AG10803 (cell line): ENCODE measurements around the gene NISCH.

ENCODE experiments used
- DNase-seq: peaks from one replicate; pipeline ENCODE4 v3.0.0; 2010; ENCODE audit warnings: low read depth
- H3K4me3 ChIP-seq: 2 replicates; pipeline ENCODE4 v1.5.1; 2011; ENCODE audit warnings: mild to moderate bottlenecking, low read length, control low read depth
- TF ChIP-seq, protein P1 (sequence below): conservative IDR thresholded peaks from 2 replicates; pipeline ENCODE4 v1.5.1; 2011; ENCODE audit warnings: mild to moderate bottlenecking, low read length, control low read depth, inconsistent platforms

Gene NISCH

GRCh38 chr3:52450489-52451236 is 4.7 kb upstream of the NISCH start:
- TF ChIP-seq, protein P1, sequence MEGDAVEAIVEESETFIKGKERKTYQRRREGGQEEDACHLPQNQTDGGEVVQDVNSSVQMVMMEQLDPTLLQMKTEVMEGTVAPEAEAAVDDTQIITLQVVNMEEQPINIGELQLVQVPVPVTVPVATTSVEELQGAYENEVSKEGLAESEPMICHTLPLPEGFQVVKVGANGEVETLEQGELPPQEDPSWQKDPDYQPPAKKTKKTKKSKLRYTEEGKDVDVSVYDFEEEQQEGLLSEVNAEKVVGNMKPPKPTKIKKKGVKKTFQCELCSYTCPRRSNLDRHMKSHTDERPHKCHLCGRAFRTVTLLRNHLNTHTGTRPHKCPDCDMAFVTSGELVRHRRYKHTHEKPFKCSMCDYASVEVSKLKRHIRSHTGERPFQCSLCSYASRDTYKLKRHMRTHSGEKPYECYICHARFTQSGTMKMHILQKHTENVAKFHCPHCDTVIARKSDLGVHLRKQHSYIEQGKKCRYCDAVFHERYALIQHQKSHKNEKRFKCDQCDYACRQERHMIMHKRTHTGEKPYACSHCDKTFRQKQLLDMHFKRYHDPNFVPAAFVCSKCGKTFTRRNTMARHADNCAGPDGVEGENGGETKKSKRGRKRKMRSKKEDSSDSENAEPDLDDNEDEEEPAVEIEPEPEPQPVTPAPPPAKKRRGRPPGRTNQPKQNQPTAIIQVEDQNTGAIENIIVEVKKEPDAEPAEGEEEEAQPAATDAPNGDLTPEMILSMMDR, result no peak
- no peak for DNase-seq
- no peak overlapping the region for H3K4me3 ChIP-seq

DNA sequence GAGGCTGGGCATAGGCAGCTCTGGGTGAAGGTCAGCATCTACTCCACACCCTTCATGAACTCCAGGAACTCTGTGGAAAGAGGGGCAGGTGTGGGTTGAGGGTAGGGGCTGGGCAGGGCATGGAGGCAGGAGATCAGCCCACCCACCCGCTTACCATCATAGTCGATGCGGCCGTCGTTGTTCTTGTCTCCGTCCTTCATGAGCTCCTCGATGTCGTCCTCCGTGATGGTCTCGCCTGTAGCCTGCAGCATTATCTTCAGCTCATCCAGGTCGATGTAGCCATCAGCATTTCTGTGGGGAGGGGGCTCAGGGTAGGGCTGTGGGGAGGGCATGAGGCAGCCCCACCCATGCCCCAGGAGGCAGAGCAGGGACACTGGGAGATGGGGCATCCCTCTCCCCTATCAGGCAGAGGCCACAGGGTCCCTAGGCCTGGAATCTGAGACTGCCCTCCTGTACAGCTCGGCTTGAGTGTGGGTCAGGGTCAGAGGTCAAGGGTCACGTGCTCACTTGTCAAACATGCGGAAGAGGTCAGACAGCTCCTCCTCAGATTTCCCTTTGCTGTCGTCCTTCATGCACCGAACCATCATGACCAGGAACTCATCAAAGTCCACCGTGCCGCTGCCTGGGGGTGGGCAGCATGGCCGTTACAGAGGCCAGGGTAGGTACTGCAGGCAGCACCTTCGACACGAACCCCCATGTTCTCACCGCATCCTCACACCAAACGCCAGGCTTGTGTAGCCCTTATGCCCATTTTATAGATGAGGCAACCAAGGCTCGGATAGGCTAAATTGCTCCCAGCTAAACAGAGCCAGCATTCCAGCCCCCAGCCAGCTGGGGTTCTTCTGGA is 3.9 kb upstream of the NISCH start:
- TF ChIP-seq, protein P1, result no peak
- DNase-seq, result no peak
- H3K4me3 ChIP-seq, result no peak overlapping the region

DNA sequence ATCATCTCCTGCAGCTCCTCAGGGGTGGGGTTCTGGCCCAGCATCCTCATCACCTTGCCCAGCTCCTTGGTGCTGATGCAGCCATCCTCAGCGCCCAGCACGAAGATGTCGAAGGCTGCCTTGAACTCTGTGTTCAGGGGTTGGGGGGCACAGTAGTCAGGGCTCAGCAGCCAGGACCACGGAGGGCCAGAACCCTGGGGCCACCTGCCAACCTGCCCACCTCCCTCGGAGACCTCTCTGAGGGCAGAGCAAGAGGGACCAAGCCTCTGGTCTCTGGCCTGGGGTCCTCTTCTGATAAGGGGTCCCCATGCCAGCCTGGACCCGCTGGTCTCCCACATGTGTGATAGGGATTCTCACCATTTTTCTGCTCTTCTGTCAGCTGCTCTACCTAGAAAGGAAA is 3.3 kb upstream of the NISCH start:
- H3K4me3 ChIP-seq, result no peak overlapping the region
- TF ChIP-seq, protein P1, result no peak

DNA sequence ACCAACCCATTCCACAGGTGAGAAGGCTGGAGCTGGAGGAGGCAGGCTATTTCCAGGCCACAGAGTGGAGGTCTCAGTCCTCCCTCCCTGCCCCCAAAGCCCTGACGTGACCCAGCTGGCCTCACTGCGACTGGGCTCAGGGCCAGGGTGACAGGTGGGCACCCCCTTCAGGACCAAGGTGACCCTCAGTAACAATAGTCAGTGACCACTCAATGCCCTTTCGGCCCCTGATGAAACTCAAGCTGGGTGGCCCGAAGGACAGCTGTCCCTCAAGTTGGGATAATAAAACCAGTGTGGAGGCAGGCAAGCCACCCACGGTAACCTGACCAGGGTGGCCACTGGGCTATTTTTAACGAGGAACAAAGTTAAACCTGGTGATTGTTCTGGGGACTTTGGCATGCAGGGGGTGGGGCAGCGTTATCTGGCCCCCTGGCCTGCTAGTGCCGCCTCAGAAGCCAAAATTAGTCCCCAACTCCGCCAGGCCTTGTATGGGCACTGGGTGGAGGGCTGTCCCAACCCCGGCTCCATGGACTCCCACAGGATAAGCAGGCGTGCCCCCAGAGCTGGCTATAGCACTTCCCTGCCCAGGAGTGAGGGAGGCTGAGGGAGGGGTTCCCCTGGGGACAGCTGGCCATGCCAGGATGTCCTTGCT is 2.7 kb upstream of the NISCH start:
- TF ChIP-seq, protein P1, result no peak
- H3K4me3 ChIP-seq, result no peak overlapping the region
- no peak for DNase-seq

More for the DNA sequence above, 3.3 kb upstream of the NISCH start:
- DNase-seq, result no peak

GRCh38 chr3:52453496-52454249 is 1.7 kb upstream of the NISCH start, which contains the start of gene TNNC1:
TNNC1 (minus strand) TSS chr3:52454041; CDS start chr3:52454015, 26 bp downstream.
- TF ChIP-seq, protein P1, result no peak
- H3K4me3 ChIP-seq, result peak within 1 kb of the TSS; percentile 86
- DNase-seq, result no peak

GRCh38 chr3:52454250-52454937 is 1.0 kb upstream of the NISCH start:
- TF ChIP-seq, protein P1, result no peak
- H3K4me3 ChIP-seq, result peak overlapping the region; percentile 86
- no peak for DNase-seq
